ENCODE data around the gene KRT33B. TPM values are rescaled to one million over a fixed set of nuclear protein-coding genes. Genes with fewer than 3 reads are reported as not detected.

KRT33B gene
- polyA plus RNA-seq, 1 donor from 2014 or later: not detected

DNA sequence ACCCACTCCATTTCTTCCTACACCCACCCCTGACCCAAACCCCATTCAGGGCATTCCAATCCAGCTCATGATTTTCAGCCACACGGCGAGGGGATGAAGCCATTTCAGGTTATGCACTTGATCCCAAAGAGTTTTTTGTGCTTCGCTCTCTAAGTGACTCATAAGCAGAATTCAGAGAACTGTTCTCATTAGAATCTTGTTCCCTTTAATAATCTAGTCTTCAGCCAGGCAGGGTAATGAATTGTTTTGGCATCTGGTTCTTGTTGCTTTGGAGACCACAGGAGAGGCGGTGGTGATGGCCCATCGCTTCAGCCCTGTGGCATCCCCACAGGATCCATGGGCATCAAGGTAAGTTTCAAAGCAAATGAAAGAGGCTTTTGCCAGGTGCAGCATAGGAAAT is 32.5 kb upstream of the KRT33B start:
- no peak overlapping the region for H2AFZ ChIP-seq (ENCODE audit: low read depth, low read length)
- TF ChIP-seq RAD21 (conservative IDR thresholded peaks at IDR 0.05) (no peak), EZH2 (IDR thresholded peaks at IDR 0.05; ENCODE audit: borderline replicate concordance, insufficient read depth, low read length, poor library complexity, severe bottlenecking) (no peak), MXI1 (conservative IDR thresholded peaks at IDR 0.05; ENCODE audit: poor library complexity, severe bottlenecking) (no peak), SMC3 (conservative IDR thresholded peaks at IDR 0.05; ENCODE audit: poor library complexity) (no peak), EP300 (conservative IDR thresholded peaks at IDR 0.05; ENCODE audit: poor library complexity, severe bottlenecking) (no peak), POLR2AphosphoS5 (IDR thresholded peaks at IDR 0.05) (no peak), TAF1 (IDR thresholded peaks at IDR 0.05; ENCODE audit: low read depth) (no peak)
- TF ChIP-seq, protein P1, sequence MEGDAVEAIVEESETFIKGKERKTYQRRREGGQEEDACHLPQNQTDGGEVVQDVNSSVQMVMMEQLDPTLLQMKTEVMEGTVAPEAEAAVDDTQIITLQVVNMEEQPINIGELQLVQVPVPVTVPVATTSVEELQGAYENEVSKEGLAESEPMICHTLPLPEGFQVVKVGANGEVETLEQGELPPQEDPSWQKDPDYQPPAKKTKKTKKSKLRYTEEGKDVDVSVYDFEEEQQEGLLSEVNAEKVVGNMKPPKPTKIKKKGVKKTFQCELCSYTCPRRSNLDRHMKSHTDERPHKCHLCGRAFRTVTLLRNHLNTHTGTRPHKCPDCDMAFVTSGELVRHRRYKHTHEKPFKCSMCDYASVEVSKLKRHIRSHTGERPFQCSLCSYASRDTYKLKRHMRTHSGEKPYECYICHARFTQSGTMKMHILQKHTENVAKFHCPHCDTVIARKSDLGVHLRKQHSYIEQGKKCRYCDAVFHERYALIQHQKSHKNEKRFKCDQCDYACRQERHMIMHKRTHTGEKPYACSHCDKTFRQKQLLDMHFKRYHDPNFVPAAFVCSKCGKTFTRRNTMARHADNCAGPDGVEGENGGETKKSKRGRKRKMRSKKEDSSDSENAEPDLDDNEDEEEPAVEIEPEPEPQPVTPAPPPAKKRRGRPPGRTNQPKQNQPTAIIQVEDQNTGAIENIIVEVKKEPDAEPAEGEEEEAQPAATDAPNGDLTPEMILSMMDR (IDR thresholded peaks at IDR 0.05; ENCODE audit: poor library complexity, severe bottlenecking): no peak
- TF ChIP-seq, protein P2, sequence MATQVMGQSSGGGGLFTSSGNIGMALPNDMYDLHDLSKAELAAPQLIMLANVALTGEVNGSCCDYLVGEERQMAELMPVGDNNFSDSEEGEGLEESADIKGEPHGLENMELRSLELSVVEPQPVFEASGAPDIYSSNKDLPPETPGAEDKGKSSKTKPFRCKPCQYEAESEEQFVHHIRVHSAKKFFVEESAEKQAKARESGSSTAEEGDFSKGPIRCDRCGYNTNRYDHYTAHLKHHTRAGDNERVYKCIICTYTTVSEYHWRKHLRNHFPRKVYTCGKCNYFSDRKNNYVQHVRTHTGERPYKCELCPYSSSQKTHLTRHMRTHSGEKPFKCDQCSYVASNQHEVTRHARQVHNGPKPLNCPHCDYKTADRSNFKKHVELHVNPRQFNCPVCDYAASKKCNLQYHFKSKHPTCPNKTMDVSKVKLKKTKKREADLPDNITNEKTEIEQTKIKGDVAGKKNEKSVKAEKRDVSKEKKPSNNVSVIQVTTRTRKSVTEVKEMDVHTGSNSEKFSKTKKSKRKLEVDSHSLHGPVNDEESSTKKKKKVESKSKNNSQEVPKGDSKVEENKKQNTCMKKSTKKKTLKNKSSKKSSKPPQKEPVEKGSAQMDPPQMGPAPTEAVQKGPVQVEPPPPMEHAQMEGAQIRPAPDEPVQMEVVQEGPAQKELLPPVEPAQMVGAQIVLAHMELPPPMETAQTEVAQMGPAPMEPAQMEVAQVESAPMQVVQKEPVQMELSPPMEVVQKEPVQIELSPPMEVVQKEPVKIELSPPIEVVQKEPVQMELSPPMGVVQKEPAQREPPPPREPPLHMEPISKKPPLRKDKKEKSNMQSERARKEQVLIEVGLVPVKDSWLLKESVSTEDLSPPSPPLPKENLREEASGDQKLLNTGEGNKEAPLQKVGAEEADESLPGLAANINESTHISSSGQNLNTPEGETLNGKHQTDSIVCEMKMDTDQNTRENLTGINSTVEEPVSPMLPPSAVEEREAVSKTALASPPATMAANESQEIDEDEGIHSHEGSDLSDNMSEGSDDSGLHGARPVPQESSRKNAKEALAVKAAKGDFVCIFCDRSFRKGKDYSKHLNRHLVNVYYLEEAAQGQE (IDR thresholded peaks at IDR 0.05; ENCODE audit: borderline replicate concordance): no peak

DNA sequence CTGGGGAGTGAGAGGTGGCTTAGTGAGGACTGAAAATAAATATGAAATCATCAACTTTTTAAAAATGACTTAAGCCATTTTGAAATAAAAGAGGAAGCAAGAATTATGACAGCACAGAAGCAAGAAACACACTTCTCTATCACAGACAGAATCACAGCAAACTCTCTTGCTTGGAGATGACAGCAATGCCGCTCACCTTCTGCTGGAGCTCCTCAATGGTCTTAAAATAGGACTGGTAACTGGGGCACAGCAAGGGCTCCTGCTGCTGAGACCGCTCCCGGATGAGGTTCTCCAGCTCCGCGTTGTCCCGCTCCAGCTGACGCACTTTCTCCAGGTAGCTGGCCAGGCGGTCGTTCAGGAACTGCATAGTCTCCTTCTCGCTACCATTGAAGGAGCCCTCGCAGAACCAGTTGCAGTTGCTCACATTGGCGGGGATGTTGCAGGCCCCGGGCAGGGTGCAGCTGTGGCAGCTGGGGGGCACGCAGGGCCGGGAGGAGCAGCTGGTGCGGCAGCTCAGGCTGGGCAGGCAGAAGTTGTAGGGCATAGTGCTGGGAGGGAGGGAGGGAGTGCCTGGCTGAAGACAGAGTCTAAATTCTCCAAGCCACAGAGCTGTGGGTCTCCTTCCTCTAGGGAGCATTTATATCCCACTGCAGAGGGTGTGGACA is 27.5 kb upstream of the KRT33B start, which contains the start of gene KRT31:
Gene KRT31, minus strand, starts transcription at position 613 of the 665 bp plus-strand sequence. Its CDS starts 69 bp downstream, at position 544.
- H3K4me2 ChIP-seq (ENCODE audit: low read length): no peak within 1 kb of the TSS
- H3K9me2 ChIP-seq (ENCODE audit: insufficient read depth, low read length): no peaks in the 10 kb centered on the region
- no peaks in the 10 kb centered on the region for H3F3A ChIP-seq (ENCODE audit: insufficient read depth, low read length, poor library complexity, severe bottlenecking)
- no peaks in the 10 kb centered on the region for H3K79me2 ChIP-seq (replicated peaks; ENCODE audit: insufficient read depth, low read length)
- TF ChIP-seq RAD21 (conservative IDR thresholded peaks at IDR 0.05): no peak
- no peaks in the 10 kb centered on the region for H3K9me3 ChIP-seq (ENCODE audit: low read length)
- no peak within 1 kb of the TSS for H3K27ac ChIP-seq (ENCODE audit: low read length)
- H2AFZ ChIP-seq (ENCODE audit: low read depth, low read length): no peak within 1 kb of the TSS
- no peaks in the 10 kb centered on the region for H3K36me3 ChIP-seq (ENCODE audit: insufficient read depth, low read length)
- H3K9ac ChIP-seq (ENCODE audit: low read length): no peak within 1 kb of the TSS
- H4K20me1 ChIP-seq (ENCODE audit: insufficient read depth): no peaks in the 10 kb centered on the region
- H3K27me3 ChIP-seq (ENCODE audit: insufficient read depth, low read depth, low read length): no peaks in the 10 kb centered on the region
- no peak within 1 kb of the TSS for H3K4me3 ChIP-seq (ENCODE audit: low read length)

More for the DNA sequence above, 32.5 kb upstream of the KRT33B start:
- H3K9me3 ChIP-seq (ENCODE audit: low read length): no peaks in the 10 kb centered on the region
- H3K27ac ChIP-seq (ENCODE audit: low read length): no peak overlapping the region
- H3K27me3 ChIP-seq (ENCODE audit: insufficient read depth, low read depth, low read length): no peaks in the 10 kb centered on the region
- H3K79me2 ChIP-seq (replicated peaks; ENCODE audit: insufficient read depth, low read length): no peaks in the 10 kb centered on the region
- no peak overlapping the region for H3K4me2 ChIP-seq (ENCODE audit: low read length)
- no peaks in the 10 kb centered on the region for H4K20me1 ChIP-seq (ENCODE audit: insufficient read depth)
- no peaks in the 10 kb centered on the region for H3F3A ChIP-seq (ENCODE audit: insufficient read depth, low read length, poor library complexity, severe bottlenecking)
- no peak overlapping the region for H3K4me3 ChIP-seq (ENCODE audit: low read length)
- no peak overlapping the region for H3K9ac ChIP-seq (ENCODE audit: low read length)
- no peaks in the 10 kb centered on the region for H3K36me3 ChIP-seq (ENCODE audit: insufficient read depth, low read length)
- no peaks in the 10 kb centered on the region for H3K9me2 ChIP-seq (ENCODE audit: insufficient read depth, low read length)
